HG02678 (cell line): ENCODE results near the gene ARPC1A.
"Not testable (repeated sequence)": the region's sequence is repeated elsewhere in the genome, so short reads cannot be mapped to it uniquely, and the experiment has no call there.

Experiments
- ATAC-seq: cut with Tn5 transposase; IDR thresholded peaks from one replicate; pipeline ENCODE4 v1.9.1; 2021; ENCODE audit warnings: mild to moderate bottlenecking, moderate library complexity; ENCODE audit not compliant: unreplicated experiment

ARPC1A gene

DNA sequence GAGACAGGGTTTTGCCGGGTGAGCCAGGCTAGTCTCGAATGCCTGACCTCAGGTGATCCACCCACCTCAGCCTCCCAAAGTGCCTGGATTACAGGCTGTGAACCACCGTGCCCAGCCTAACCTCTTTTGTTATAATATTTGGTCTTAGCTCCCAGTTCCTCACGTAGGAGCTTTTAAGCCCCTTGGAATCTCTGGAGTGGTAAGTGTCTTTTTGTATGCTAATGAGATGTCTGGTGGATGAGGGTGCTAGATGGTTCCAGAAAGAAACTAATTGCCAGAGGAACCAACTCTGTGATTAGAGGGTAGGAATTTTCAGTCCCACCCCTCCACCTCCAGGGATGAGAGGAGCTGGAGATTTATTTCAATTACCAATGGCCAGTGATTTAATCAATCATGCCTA, 5.3 kb upstream of the ARPC1A start:
- ATAC-seq, result no peak

DNA sequence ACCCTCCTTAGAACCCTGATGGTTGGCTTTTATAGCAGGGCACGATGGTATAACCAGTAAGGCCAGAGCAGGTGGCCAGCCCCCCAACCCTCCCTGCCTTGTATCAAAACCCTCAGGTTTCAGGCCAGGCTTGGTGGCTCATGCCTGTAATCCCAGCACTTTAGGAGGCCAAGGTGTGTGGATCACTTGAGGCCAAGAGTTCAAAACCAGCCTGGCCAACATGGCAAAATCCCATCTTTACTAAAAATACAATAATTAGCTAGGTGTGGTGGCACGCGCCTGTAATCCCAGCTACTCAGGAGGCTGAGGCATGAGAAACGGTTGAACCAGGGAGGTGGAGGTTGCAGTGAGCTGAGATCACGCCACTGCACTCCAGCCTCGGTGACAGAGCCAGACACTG, 3.0 kb upstream of the ARPC1A start:
- not testable (repeated sequence) for ATAC-seq

GRCh38 chr7:99324559-99324958, 1.1 kb upstream of the ARPC1A start:
- ATAC-seq, result no peak

GRCh38 chr7:99325001-99325493, 651 bp upstream of the ARPC1A start:
- no peak for ATAC-seq

- ATAC-seq, result no peak
These were observed 697 bp downstream of the ARPC1A start for GRCh38 chr7:99326408-99326782.

DNA sequence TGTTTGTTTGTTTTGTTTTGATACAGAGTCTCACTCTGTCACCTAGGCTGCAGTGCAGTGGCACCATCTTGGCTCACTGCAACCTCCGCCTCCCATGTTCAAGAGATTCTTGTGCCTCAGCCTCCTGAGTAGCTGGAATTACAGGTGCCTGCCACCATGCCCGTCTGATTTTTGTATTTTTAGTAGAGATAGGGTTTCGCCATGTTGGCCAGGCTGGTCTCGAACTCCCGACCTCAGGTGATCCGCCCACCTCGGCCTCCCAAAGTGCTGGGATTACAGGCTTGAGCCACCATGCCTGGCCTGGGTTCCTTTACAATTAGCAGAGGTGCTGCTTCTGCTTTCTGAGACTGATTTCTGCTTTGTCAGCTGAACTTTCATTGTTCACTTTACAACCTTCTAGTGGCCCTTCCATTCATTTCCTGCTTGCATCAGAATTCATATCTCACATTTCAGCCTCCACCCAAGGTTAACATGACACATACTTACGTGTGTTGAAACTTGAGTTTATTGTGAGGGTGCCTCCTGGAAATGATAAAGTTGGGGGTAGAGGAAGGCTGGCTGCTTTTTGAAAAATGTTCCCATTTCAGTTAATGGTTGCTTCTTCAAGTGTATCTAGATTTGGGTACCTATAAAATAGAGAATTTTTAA, 4.7 kb downstream of the ARPC1A start:
- ATAC-seq, result not testable (repeated sequence)

GRCh38 chr7:99331002-99331401, 5.3 kb downstream of the ARPC1A start:
- ATAC-seq, result no peak

GRCh38 chr7:99339595-99339994, 13.9 kb downstream of the ARPC1A start:
- ATAC-seq, result no peak

DNA sequence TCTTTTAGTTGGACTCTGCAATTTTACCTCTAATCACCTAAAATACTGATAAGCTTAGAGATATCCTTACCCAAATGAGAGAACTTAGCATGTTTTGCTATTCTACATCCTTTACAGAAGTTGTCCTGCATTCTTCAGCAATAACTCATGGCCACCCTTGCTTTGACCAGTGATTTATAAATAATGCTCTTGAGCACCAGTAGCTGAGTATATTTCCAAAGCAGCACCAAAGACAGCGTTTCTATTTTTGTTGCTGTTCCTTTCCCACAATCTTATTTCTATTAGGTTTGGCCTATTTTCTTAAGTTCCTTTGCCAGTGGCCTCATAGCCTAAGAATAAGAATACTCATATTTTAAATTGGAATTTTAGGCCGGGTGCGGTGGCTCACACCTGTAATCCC, 15.0 kb downstream of the ARPC1A start:
- ATAC-seq, result no peak

- no peak for ATAC-seq
These were observed 18.5 kb downstream of the ARPC1A start for GRCh38 chr7:99344061-99344647.

DNA sequence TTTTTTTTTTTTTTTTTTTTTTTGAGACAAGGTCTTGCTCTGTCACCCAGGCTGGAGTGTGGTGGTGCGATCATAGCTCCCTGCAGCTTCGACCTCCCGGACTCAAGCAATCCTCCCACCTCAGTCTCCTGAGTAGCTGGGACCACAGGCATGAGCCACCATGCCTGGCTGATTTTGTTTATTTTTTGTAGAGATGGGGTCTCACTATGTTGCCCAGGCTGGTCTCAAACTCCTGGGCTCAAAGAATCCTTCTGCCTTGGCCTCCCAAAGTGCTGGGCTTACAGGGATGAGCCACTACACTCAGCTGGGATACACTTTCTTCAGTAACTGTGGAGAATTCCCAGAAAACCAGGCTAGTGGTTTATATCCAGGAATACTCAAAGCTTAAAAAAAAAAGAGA, 24.9 kb downstream of the ARPC1A start:
- not testable (repeated sequence) for ATAC-seq

GRCh38 chr7:99352247-99352646, 26.5 kb downstream of the ARPC1A start:
- no peak for ATAC-seq

GRCh38 chr7:99355098-99355497, 29.4 kb downstream of the ARPC1A start:
- no peak for ATAC-seq

- ATAC-seq, result no peak
These were observed 32.2 kb downstream of the ARPC1A start for GRCh38 chr7:99357701-99358490.

DNA sequence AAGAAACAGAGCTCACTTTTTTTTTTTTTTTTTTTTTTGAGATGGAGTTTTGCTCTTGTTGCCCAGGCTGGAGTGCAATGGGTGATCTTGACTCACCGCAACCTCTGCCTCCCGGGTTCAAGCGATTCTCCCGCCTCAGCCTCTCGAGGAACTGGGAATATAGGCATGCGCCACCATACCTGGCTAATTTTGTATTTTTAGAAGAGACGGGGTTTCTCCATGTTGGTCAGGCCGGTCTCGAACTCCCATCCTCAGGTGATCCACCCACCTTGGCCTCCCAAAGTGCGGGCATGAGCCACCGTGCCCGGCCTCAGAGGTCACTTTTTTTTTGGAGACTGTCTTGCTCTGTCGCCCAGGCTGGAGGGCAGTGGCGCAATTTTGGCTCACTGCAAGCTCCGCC, 32.8 kb downstream of the ARPC1A start:
- ATAC-seq, result not testable (repeated sequence)

GRCh38 chr7:99359465-99360154, 33.9 kb downstream of the ARPC1A start:
- ATAC-seq, result no peak

DNA sequence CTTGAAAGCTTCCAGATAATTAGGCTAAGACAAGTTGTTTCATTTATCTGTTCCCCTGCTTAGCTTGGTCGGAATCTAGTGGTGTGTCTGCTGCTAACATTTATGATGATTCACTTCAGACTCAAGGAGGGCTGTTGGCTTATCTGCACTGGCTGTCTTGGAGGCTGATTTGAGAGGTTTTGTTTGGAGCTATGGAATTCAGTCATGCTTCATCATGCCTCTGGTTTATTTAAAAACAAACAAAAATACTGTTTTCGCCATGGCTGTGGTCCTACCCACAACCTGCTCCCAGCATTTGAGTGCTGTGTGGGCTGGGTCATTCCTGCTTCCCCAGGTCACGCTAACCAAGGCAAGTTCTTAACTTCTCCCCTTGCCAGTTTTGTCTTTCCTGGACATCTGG, 37.1 kb downstream of the ARPC1A start:
- ATAC-seq, result no peak

DNA sequence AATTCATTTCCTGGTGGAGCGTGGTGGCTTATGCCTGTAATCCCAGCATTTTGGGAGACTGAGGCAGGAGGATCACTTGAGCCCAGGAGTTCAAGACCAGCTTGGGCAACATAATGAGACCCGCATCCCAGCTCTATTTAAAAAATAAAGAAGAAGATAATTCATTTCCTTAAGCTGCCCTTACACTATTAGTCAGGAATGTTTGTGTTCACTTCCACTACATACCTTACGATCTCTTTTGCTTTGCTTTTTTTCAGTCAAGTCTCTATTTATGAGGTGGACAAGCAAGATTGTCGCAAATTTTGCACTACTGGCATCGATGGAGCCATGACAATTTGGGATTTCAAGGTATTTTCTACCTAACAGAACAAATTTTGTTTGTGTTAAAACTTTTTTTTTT, 37.6 kb downstream of the ARPC1A start:
- no peak for ATAC-seq

DNA sequence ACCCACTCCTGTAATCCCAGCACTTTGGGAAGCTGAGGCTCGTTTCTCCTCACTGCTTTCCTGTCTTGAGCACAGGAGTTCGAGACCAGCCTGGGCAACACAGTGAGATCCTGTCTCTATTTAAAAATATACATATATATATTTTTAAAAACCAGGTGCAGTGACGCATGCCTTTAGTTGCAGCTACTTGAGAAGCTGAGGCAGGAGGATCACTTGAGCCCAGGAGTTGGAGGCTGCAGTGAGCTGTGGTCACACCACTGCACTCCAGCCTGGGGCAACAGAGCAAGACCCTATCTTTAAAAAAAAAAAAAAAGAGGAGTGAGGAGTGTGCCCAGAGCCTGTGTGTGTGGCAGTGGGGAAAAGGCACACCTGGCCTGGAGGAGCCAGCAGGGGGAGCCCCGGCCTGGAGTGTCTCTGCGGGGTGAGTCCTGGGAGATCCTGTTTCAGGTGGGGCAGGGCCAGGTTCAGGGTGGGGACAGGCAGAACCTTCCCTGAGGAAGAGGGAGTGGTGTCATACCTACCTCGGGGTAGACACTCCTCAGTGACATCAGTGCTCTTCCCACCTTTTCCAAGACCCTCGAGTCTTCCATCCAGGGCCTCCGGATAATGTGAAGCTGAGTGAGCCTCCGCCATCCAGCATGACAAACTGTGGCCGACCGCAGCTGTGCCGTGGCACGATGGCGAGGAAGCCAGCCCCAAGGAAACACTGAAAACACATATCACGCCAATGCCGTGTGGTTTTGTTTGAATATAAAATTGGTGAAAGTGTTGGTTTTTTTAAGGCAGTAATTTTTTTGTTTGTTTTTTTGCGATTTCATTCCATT, 39.8 kb downstream of the ARPC1A start:
- ATAC-seq, result no peak

DNA sequence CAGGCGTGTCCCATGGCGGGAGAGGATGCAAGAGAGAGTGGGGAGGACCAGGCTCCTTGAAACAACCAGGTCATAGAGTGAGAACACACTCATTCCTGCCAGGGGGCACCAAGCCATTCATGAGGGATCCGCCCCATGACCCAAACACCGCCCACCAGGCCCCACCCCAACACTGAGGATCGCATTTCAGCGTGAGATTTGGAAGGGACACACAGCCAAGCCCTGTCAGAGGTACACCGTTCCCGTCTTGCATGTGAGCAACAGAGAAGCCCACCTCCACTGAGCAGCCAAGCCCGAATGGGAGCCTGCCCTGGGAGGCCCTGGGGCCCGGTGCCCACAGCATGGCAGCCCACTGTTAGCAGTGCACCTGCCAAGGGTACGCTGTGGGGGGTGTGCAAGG, 40.9 kb downstream of the ARPC1A start:
- no peak for ATAC-seq
